HG02870 (cell line): ENCODE measurements around the gene AFF2.

Source experiments
- ATAC-seq: cut with Tn5 transposase; IDR thresholded peaks from one replicate; pipeline ENCODE4 v1.9.1; 2021; ENCODE audit warnings: mild to moderate bottlenecking, moderate library complexity; ENCODE audit not compliant: unreplicated experiment

AFF2 gene

DNA sequence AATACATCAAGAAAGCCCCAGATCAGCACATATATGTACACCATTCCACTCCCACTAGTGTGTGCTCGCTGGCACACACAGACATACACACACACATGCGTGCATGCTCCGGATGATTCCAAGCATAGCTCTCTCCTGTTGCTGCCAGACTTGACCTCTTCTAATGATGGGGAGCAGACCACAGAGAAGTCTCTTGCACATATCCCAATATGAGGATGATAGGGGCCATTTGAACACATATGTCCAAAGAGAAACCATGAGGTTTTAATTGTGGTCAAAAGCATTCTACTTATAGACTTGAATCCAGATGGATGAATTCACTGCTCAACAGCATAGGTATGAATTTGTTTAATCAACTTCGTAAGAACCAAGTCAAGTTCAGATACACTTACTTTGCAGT is 214.9 kb downstream of the AFF2 start:
- ATAC-seq, result no peak

DNA sequence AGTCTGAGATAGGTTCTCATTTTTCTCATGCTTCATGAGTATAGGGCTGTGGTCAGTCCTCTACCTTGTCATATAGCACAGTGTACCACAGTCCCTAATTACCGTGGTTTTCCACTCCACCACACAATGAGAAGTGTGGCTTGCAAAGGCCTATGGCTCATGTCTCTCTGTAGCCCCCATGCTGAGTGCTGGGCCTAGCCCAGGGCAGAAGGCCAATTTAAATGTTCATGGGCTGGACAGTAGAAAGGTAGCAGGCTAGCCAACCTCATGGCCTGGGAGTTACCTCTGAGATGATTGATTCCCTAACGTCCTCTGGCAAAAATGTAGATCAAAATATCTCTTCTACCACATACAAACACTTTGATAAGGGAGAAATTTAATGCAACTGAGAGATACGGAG is 222.5 kb downstream of the AFF2 start:
- ATAC-seq, result no peak

DNA sequence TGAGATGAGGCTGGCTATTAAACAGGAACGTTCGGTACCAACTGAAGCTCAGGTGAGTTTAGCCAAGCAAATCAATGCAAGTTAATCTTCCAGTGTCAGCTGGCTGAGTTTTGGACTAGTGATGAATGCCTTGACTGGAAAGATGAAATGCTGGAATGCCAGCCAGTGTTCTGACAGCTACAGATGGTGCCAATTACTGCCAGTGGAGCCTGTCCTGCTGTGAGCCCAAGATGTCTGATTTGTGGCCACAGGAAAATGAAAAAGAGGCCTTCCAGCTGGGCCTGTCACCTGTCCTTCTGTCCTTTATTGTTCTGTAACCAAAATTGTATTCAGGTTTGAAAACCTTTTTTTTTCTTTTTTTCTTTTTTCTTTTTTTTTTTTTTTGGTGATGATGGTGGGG is 223.1 kb downstream of the AFF2 start:
- ATAC-seq, result no peak

- no peak for ATAC-seq
Measured at GRCh38 chrX:148728901-148729300, 228.5 kb downstream of the AFF2 start.

DNA sequence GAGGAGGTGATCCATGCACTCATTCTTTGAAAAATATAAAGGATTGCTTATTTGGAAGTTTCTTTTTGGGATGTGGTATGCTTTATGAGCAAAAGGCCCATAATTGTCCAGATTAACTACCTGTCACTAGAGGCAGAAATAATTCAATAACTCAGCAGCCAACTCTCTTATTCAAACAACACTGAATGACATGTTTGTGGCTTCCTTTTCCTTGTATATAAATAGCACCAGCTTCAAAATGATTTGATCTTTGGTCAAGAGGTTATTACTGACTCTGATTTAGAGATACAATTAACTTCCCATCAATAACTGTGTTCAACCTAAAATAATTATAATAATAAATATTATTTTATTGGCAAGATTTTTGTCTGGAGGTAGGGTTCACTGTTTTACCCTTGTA is 232.3 kb downstream of the AFF2 start:
- ATAC-seq, result no peak

GRCh38 chrX:148741441-148741840 is 241.0 kb downstream of the AFF2 start:
- no peak for ATAC-seq

DNA sequence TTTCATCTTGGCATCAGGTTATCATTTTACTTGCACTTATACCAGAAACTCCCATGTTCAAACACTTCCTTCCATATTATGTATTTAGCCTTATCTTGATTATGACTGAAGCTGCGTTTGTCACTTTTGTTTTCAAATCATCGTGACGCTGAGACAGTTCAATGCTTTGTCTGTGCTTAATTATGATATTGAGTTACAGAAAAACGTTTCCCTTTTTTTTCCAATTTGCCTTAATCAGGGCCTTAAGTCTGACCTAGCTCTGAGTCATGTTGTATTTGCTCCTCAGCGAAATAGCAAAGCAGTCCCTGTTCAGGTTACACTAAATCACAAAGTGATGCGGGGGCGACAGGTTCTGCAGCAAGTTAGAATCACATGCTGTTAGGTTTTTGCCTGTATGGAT is 254.7 kb downstream of the AFF2 start:
- no peak for ATAC-seq

DNA sequence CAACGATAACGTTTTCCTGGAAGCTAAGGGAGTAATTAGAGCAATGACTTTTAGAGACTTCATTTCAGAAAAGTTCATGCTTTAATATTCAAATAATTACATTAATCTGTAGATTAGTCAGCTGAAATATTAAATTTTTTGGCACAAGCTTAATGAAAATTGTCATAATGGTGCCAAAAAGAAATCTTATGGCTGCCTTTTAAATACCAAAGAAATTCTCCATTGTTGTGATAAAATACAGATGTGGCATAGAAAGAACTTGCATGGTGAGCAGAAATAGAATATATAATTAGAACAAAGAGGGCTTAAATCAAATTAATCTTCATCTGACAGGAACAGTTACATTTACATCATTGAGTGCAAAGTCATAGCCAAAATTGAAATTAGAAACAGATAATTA is 263.5 kb downstream of the AFF2 start:
- ATAC-seq, result no peak

DNA sequence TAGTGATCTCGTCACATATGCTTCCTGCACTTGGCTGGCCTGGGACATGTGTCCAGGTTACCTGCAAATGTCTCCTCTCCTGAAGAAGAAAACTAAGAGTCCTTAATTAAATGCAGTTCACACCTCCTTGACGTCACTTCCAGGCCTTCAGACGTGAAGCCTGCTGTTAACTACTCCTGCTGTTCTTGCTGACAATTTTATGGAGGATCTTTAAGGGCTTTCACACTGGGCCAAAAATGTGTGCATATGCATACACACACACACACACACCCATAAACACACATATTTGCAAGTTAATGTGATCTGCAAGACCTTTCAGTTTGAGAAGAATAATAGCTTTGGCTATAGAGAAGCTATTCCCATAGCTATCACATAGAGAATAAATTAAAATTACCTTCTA is 267.9 kb downstream of the AFF2 start:
- no peak for ATAC-seq

- no peak for ATAC-seq
Measured at GRCh38 chrX:148771440-148771839, 271.0 kb downstream of the AFF2 start.

DNA sequence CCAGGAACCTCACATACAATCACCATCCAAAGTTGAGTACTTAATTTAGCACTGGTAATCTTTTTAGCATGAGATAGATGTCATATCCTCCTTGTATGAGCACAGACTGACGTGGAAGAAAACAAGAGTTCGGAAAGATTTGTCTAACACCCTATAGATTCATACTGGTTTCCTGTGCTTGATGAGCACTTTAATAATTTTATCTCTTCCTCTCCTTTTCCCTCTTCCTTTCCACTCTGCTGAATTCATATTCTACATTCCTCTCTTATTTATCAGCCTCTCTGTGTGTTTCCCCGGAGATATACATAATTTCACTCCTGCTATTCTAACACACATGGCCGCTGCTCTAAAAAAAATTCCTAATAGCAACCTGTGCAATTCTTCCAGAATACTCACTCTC is 273.9 kb downstream of the AFF2 start:
- no peak for ATAC-seq

DNA sequence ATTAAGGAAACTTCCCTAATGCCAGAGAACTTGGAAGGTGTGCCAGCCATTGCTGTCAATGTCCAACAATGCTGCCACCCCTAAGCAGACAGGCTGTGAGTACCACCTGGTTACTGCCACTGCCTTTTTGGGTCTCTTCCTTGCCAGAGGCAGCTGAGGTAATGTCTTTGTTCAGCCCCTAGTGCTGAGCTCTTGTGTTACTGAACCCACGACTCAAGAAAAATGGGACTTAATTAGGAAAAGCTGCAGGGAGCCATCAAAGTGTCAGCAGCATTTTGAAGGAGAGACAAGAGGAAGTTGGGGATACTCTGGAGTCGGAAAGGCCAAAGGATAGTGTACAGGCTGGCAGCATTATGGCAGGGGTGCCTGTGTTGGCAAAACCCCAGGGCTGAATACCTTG is 283.7 kb downstream of the AFF2 start:
- no peak for ATAC-seq

GRCh38 chrX:148784856-148785255 is 284.4 kb downstream of the AFF2 start:
- ATAC-seq, result no peak

GRCh38 chrX:148785256-148785655 is 284.8 kb downstream of the AFF2 start:
- no peak for ATAC-seq

GRCh38 chrX:148788449-148788848 is 288.0 kb downstream of the AFF2 start:
- no peak for ATAC-seq

DNA sequence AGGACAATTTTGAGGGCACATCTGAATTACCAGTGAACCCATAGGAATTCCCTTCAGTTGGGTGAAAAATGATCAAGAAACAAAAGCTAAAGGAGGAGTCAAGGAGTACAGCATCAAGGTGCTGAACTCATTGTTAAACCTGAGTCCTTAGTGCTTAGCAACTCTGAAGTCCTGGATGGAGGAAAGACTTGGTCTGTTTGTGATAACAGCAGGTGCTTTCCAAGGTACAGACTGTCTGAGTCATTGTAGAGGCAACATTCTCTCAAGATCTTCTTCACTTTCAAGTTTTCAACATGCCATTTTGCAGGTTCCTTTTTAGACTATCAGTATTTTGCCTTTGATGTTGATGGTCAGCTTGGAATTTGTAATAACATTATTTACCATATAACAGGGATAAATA is 293.9 kb downstream of the AFF2 start:
- no peak for ATAC-seq

GRCh38 chrX:148804579-148805355 is 304.4 kb downstream of the AFF2 start:
- no peak for ATAC-seq

GRCh38 chrX:148806145-148806870 is 305.9 kb downstream of the AFF2 start:
- ATAC-seq, result no peak

GRCh38 chrX:148808833-148809232 is 308.4 kb downstream of the AFF2 start:
- ATAC-seq, result no peak

- ATAC-seq, result no peak
Measured at GRCh38 chrX:148811236-148811635, 310.8 kb downstream of the AFF2 start.

- ATAC-seq, result no peak
Measured at GRCh38 chrX:148813422-148813821, 313.0 kb downstream of the AFF2 start.

DNA sequence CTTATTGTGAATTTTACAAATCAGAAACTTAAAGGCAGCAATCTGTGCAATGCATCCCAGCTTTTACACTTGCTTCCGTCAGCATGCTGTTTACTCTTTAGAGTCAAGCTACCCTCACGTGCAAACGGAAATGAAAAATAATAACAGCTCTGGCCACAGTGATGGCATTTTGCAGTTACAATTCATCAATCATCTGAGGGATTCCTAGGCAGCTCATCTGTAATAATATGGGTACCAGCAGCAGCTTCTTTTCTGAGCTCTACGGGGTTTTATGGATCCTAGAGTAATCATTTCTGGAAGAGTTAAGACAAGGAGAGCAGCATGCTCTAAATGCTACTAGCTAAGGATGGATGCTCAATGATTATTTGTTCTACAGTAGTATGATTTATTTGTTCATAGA is 313.6 kb downstream of the AFF2 start:
- no peak for ATAC-seq
